ENCODE data around the gene SLA2. TPM values are rescaled to one million over a fixed set of nuclear protein-coding genes. Genes with fewer than 3 reads are reported as not detected.

Gene SLA2
- total RNA-seq, 1 experiment from 2014 or later, result not detected

- intact Hi-C loops (cut with micrococcal nuclease), result no loop called here
- no peak for TF ChIP-seq CTCF (IDR thresholded peaks at IDR 0.05; ENCODE audit: unreplicated experiment)
- CTCF ChIA-PET, result interaction anchor here (0.8 to 1.5 kb wide), 4 partner anchors 11 to 56 kb away, joined by 4 to 8 read pairs (median 5); no protein-coding TSS in a partner anchor
- no TSS peak for BruUV-seq (replicated peaks)
- POLR2A ChIA-PET, result interaction anchor here (0.9 to 1.6 kb wide), 2 partner anchors 18 to 20 kb away, joined by 3 to 6 read pairs; partner anchors contain the start of gene RAB5IF
- Mint-ChIP-seq H3K4me3 (ENCODE audit: unreplicated experiment) (no peak overlapping the region), H3K27me3 (ENCODE audit: insufficient read depth, unreplicated experiment) (no peaks in the 10 kb centered on the region), H3K4me1 (ENCODE audit: insufficient read depth, unreplicated experiment) (peaks cover 6% of the 10 kb centered on the region), H3K9me3 (ENCODE audit: unreplicated experiment) (no peaks in the 10 kb centered on the region), H3K27ac (ENCODE audit: low read depth, unreplicated experiment) (peak overlapping the region; percentile 11), H3K36me3 (ENCODE audit: insufficient read depth, unreplicated experiment) (no peaks in the 10 kb centered on the region)
- no peak for DNase-seq (ENCODE audit: unreplicated experiment)
Measured at GRCh38 chr20:36624068-36624943, 21.7 kb downstream of the SLA2 start.

- H3K9me3 Mint-ChIP-seq (ENCODE audit: unreplicated experiment), result no peaks in the 10 kb centered on the region
- POLR2A ChIA-PET, result interaction anchor here (0.9 to 1.1 kb wide), 2 partner anchors 18 to 20 kb away, joined by 3 to 5 read pairs; partner anchors contain the start of gene RAB5IF
- no peak overlapping the region for H3K4me3 Mint-ChIP-seq (ENCODE audit: unreplicated experiment)
- H3K4me1 Mint-ChIP-seq (ENCODE audit: insufficient read depth, unreplicated experiment), result peaks cover 6% of the 10 kb centered on the region
- CTCF ChIA-PET, result interaction anchor here (0.5 to 1.0 kb wide), 4 partner anchors 10 to 554 kb away, joined by 3 to 6 read pairs (median 4); a partner anchor contains a TSS
- no peak for TF ChIP-seq CTCF (IDR thresholded peaks at IDR 0.05; ENCODE audit: unreplicated experiment)
- DNase-seq (ENCODE audit: unreplicated experiment), result no peak
- intact Hi-C loops (cut with micrococcal nuclease), result no loop called here
- H3K27me3 Mint-ChIP-seq (ENCODE audit: insufficient read depth, unreplicated experiment), result no peaks in the 10 kb centered on the region
- no peaks in the 10 kb centered on the region for H3K36me3 Mint-ChIP-seq (ENCODE audit: insufficient read depth, unreplicated experiment)
- BruUV-seq (replicated peaks), result no TSS peak
- no peak overlapping the region for H3K27ac Mint-ChIP-seq (ENCODE audit: low read depth, unreplicated experiment)
Measured at GRCh38 chr20:36623444-36623843, 22.6 kb downstream of the SLA2 start.

- Mint-ChIP-seq H3K36me3 (ENCODE audit: insufficient read depth, unreplicated experiment) (no peaks in the 10 kb centered on the region), H3K9me3 (ENCODE audit: unreplicated experiment) (no peaks in the 10 kb centered on the region), H3K4me1 (ENCODE audit: insufficient read depth, unreplicated experiment) (peaks cover 6% of the 10 kb centered on the region), H3K4me3 (ENCODE audit: unreplicated experiment) (no peak overlapping the region), H3K27ac (ENCODE audit: low read depth, unreplicated experiment) (no peak overlapping the region), H3K27me3 (ENCODE audit: insufficient read depth, unreplicated experiment) (no peaks in the 10 kb centered on the region)
- intact Hi-C loops (cut with micrococcal nuclease), result no loop called here
- no peak for DNase-seq (ENCODE audit: unreplicated experiment)
- BruUV-seq (replicated peaks), result no TSS peak
- POLR2A ChIA-PET, result no interaction called here
- no peak for TF ChIP-seq CTCF (IDR thresholded peaks at IDR 0.05; ENCODE audit: unreplicated experiment)
- CTCF ChIA-PET, result no interaction called here
Measured at GRCh38 chr20:36620917-36621316, 25.1 kb downstream of the SLA2 start.

- ChIA-PET CTCF (interaction anchor here (0.6 to 1.6 kb wide), 4 partner anchors 10 to 399 kb away, joined by 3 to 5 read pairs (median 4); partner anchors contain the start of gene RAB5IF), POLR2A (interaction anchor here (1.2 to 1.6 kb wide), 2 partner anchors 9 to 36 kb away, joined by 4 to 13 read pairs; partner anchors contain the start of gene RAB5IF)
- Mint-ChIP-seq H3K36me3 (ENCODE audit: insufficient read depth, unreplicated experiment) (peaks cover 39% of the 10 kb centered on the region), H3K4me3 (ENCODE audit: unreplicated experiment) (no peak overlapping the region), H3K9me3 (ENCODE audit: unreplicated experiment) (no peaks in the 10 kb centered on the region), H3K27me3 (ENCODE audit: insufficient read depth, unreplicated experiment) (no peaks in the 10 kb centered on the region), H3K27ac (ENCODE audit: low read depth, unreplicated experiment) (no peak overlapping the region), H3K4me1 (ENCODE audit: insufficient read depth, unreplicated experiment) (peaks cover 5% of the 10 kb centered on the region)
- intact Hi-C loops (cut with micrococcal nuclease), result no loop called here
- no peak for TF ChIP-seq CTCF (IDR thresholded peaks at IDR 0.05; ENCODE audit: unreplicated experiment)
- no peak for DNase-seq (ENCODE audit: unreplicated experiment)
- BruUV-seq (replicated peaks), result no TSS peak
Measured at GRCh38 chr20:36614781-36615557, 31.0 kb downstream of the SLA2 start.
